ENCODE data around the gene ZNF500.

ZNF500 gene

GRCh38 chr16:4752351-4753100 is 14.4 kb downstream of the ZNF500 start:
- H3F3A ChIP-seq (ENCODE audit: insufficient read depth, low read length) = no peaks in the 10 kb centered on the region
- H3K79me2 ChIP-seq (ENCODE audit: insufficient read depth, low read length) = no peaks in the 10 kb centered on the region

GRCh38 chr16:4750896-4751295 is 16.1 kb downstream of the ZNF500 start:
- Histone ChIP-seq H3K9me3 (ENCODE audit: low read length) (no peaks in the 10 kb centered on the region), H4K20me1 (ENCODE audit: insufficient read depth, low read length) (no peaks in the 10 kb centered on the region), H3K36me3 (ENCODE audit: insufficient read depth, low read length) (peaks cover 56% of the 10 kb centered on the region), H3K9ac (ENCODE audit: low read length) (no peak overlapping the region), H3K79me2 (ENCODE audit: insufficient read depth, low read length) (no peaks in the 10 kb centered on the region), H3K4me2 (ENCODE audit: low read length) (no peak overlapping the region), H3K27me3 (ENCODE audit: insufficient read depth, low read length) (no peaks in the 10 kb centered on the region), H2AFZ (ENCODE audit: low read length) (no peak overlapping the region), H3K27ac (ENCODE audit: low read depth, low read length, poor library complexity, severe bottlenecking) (no peak overlapping the region), H3K4me3 (ENCODE audit: low read depth, low read length, poor library complexity, severe bottlenecking) (no peak overlapping the region), H3F3A (ENCODE audit: insufficient read depth, low read length) (no peaks in the 10 kb centered on the region), H3K9me2 (ENCODE audit: low read depth, low read length) (no peaks in the 10 kb centered on the region), H3K4me1 (ENCODE audit: insufficient read depth, low read length, severe bottlenecking) (peaks cover 7% of the 10 kb centered on the region)
- TF ChIP-seq CTCF (IDR thresholded peaks at IDR 0.05; ENCODE audit: low read length) (no peak), EZH2 (IDR thresholded peaks at IDR 0.05; ENCODE audit: borderline replicate concordance, low read length) (no peak)

More at GRCh38 chr16:4752351-4753100, 14.4 kb downstream of the ZNF500 start:
- Histone ChIP-seq H3K4me2 (ENCODE audit: low read length) (no peak overlapping the region), H3K36me3 (ENCODE audit: insufficient read depth, low read length) (peaks cover 68% of the 10 kb centered on the region), H3K27ac (ENCODE audit: low read depth, low read length, poor library complexity, severe bottlenecking) (no peak overlapping the region), H2AFZ (ENCODE audit: low read length) (no peak overlapping the region), H3K4me3 (ENCODE audit: low read depth, low read length, poor library complexity, severe bottlenecking) (no peak overlapping the region), H3K4me1 (ENCODE audit: insufficient read depth, low read length, severe bottlenecking) (peaks cover 7% of the 10 kb centered on the region), H3K9me3 (ENCODE audit: low read length) (no peaks in the 10 kb centered on the region), H3K9ac (ENCODE audit: low read length) (no peak overlapping the region), H3K27me3 (ENCODE audit: insufficient read depth, low read length) (no peaks in the 10 kb centered on the region), H4K20me1 (ENCODE audit: insufficient read depth, low read length) (no peaks in the 10 kb centered on the region), H3K9me2 (ENCODE audit: low read depth, low read length) (no peaks in the 10 kb centered on the region)
- no peak for TF ChIP-seq CTCF (IDR thresholded peaks at IDR 0.05; ENCODE audit: low read length)

- Histone ChIP-seq H3K9me3 (ENCODE audit: low read length) (no peaks in the 10 kb centered on the region), H3K4me1 (ENCODE audit: insufficient read depth, low read length, severe bottlenecking) (peaks cover 7% of the 10 kb centered on the region), H3K9me2 (ENCODE audit: low read depth, low read length) (no peaks in the 10 kb centered on the region)
Observed at GRCh38 chr16:4749700-4750257, 17.2 kb downstream of the ZNF500 start.

More at GRCh38 chr16:4749700-4750257, 17.2 kb downstream of the ZNF500 start:
- H3K4me2 ChIP-seq (ENCODE audit: low read length) = no peak overlapping the region
- no peak overlapping the region for H3K9ac ChIP-seq (ENCODE audit: low read length)
- no peak overlapping the region for H3K4me3 ChIP-seq (ENCODE audit: low read depth, low read length, poor library complexity, severe bottlenecking)
- H3F3A ChIP-seq (ENCODE audit: insufficient read depth, low read length) = no peaks in the 10 kb centered on the region
- no peak overlapping the region for H2AFZ ChIP-seq (ENCODE audit: low read length)
- TF ChIP-seq CTCF (IDR thresholded peaks at IDR 0.05; ENCODE audit: low read length) = no peak
- TF ChIP-seq EZH2 (IDR thresholded peaks at IDR 0.05; ENCODE audit: borderline replicate concordance, low read length) = no peak
- no peak overlapping the region for H3K27ac ChIP-seq (ENCODE audit: low read depth, low read length, poor library complexity, severe bottlenecking)
- no peaks in the 10 kb centered on the region for H3K79me2 ChIP-seq (ENCODE audit: insufficient read depth, low read length)
- H3K36me3 ChIP-seq (ENCODE audit: insufficient read depth, low read length) = peaks cover 46% of the 10 kb centered on the region
- H4K20me1 ChIP-seq (ENCODE audit: insufficient read depth, low read length) = no peaks in the 10 kb centered on the region
- H3K27me3 ChIP-seq (ENCODE audit: insufficient read depth, low read length) = no peaks in the 10 kb centered on the region
